ENCODE measurements around the gene ADM2. TPM values are rescaled to one million over a fixed set of nuclear protein-coding genes. Genes with fewer than 3 reads are reported as not detected.

Gene ADM2
- total and polyA plus RNA-seq, 2 of the 13 experiments (the other 11 are each of a cell fraction or from before 2014, with no cell fraction given): 1.2 to 3.0 TPM

DNA sequence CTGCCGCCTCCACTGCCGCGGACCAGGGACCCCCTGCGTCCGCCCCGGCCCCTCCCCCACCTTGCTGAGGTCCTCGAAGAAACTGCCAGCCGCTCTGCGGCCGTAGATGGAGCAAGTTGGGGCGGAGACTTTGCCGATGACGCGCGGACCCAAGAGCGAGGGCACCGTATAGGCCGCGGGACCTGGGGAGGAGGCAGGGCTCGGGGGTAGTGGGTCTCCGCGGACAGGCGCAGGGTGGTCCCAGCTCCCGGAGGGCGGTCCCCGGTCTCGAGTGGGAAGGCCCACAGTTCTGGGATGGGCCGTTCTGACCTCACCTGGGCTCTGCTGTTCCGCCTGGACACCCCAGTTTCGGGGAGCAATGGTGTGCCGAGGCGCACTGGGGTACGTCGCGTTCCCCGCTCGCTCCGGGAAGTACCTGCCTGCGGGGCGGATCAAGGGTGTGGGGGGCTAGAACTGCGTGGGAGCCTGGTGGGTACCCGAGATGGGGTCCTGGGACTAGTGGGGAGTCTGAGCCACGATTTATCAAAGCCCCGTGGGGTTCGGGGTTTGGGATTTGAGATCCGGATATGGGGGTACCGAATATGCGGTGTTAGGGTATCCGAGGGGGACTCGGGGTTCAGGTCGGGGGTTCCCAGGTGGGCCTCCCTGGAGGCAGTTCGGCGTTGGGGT is 49.7 kb downstream of the ADM2 start (continued):
- TF ChIP-seq HNRNPH1 (optimal IDR thresholded peaks at IDR 0.05; ENCODE audit: low read depth, low read length): peak; percentile 81
- TF ChIP-seq MEIS1 (CRISPR knock-in tag; IDR thresholded peaks at IDR 0.05; ENCODE audit: borderline replicate concordance): peak; percentile 73; the same call in 1 of the 2 replicates
- TF ChIP-seq MEIS2 (CRISPR knock-in tag; IDR thresholded peaks at IDR 0.05): peak; percentile 33; the same call in 1 of the 2 replicates
- TF ChIP-seq ZNF644 (CRISPR knock-in tag; IDR thresholded peaks at IDR 0.05; ENCODE audit: low read depth): no peak
- TF ChIP-seq MED8 (CRISPR knock-in tag; IDR thresholded peaks at IDR 0.05; ENCODE audit: insufficient replicate concordance): no peak
- 0 out of 2 replicates have a peak, but pooled peaks have one; percentile 7 for TF ChIP-seq GABPB1 (CRISPR knock-in tag; IDR thresholded peaks at IDR 0.05)
- no peak for TF ChIP-seq NFATC3 (CRISPR knock-in tag; IDR thresholded peaks at IDR 0.05)
- peak; percentile 48; the same call in 1 of the 2 replicates for TF ChIP-seq ZFP82 (CRISPR knock-in tag; IDR thresholded peaks at IDR 0.05; ENCODE audit: borderline replicate concordance)
- no peak; the same call in 1 of the 2 replicates for TF ChIP-seq SPEN (CRISPR knock-in tag; IDR thresholded peaks at IDR 0.05; ENCODE audit: low read depth)
- TF ChIP-seq ZNF569 (CRISPR knock-in tag; IDR thresholded peaks at IDR 0.05; ENCODE audit: borderline replicate concordance): no peak
- TF ChIP-seq, protein P1, sequence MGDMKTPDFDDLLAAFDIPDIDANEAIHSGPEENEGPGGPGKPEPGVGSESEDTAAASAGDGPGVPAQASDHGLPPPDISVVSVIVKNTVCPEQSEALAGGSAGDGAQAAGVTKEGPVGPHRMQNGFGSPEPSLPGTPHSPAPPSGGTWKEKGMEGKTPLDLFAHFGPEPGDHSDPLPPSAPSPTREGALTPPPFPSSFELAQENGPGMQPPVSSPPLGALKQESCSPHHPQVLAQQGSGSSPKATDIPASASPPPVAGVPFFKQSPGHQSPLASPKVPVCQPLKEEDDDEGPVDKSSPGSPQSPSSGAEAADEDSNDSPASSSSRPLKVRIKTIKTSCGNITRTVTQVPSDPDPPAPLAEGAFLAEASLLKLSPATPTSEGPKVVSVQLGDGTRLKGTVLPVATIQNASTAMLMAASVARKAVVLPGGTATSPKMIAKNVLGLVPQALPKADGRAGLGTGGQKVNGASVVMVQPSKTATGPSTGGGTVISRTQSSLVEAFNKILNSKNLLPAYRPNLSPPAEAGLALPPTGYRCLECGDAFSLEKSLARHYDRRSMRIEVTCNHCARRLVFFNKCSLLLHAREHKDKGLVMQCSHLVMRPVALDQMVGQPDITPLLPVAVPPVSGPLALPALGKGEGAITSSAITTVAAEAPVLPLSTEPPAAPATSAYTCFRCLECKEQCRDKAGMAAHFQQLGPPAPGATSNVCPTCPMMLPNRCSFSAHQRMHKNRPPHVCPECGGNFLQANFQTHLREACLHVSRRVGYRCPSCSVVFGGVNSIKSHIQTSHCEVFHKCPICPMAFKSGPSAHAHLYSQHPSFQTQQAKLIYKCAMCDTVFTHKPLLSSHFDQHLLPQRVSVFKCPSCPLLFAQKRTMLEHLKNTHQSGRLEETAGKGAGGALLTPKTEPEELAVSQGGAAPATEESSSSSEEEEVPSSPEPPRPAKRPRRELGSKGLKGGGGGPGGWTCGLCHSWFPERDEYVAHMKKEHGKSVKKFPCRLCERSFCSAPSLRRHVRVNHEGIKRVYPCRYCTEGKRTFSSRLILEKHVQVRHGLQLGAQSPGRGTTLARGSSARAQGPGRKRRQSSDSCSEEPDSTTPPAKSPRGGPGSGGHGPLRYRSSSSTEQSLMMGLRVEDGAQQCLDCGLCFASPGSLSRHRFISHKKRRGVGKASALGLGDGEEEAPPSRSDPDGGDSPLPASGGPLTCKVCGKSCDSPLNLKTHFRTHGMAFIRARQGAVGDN (CRISPR knock-in tag; IDR thresholded peaks at IDR 0.05): peak; percentile 55; the same call in 1 of the 2 replicates
- TF ChIP-seq ZNF691 (CRISPR knock-in tag; IDR thresholded peaks at IDR 0.05; ENCODE audit: borderline replicate concordance, low read depth): no peak
- TF ChIP-seq MXD3 (CRISPR knock-in tag; IDR thresholded peaks at IDR 0.05): no peak
- no peak for TF ChIP-seq GATAD1 (CRISPR knock-in tag; IDR thresholded peaks at IDR 0.05)
- TF ChIP-seq SMC3 (IDR thresholded peaks at IDR 0.05; ENCODE audit: low read length): no peak
- no peak for TF ChIP-seq PHB2 (IDR thresholded peaks at IDR 0.05; ENCODE audit: partially characterized antibody)
- TF ChIP-seq KDM4B (CRISPR knock-in tag; IDR thresholded peaks at IDR 0.05): no peak
- TF ChIP-seq TIGD3 (CRISPR knock-in tag; IDR thresholded peaks at IDR 0.05; ENCODE audit: borderline replicate concordance): no peak
- no peak for TF ChIP-seq MAFF (IDR thresholded peaks at IDR 0.05; ENCODE audit: low read depth, low read length)
- TF ChIP-seq ZNF263 (CRISPR knock-in tag; IDR thresholded peaks at IDR 0.05): no peak
- no peak for TF ChIP-seq KLF12 (CRISPR knock-in tag; IDR thresholded peaks at IDR 0.05; ENCODE audit: borderline replicate concordance)
- TF ChIP-seq KLF16 (CRISPR knock-in tag; IDR thresholded peaks at IDR 0.05): no peak
- TF ChIP-seq, protein P2, sequence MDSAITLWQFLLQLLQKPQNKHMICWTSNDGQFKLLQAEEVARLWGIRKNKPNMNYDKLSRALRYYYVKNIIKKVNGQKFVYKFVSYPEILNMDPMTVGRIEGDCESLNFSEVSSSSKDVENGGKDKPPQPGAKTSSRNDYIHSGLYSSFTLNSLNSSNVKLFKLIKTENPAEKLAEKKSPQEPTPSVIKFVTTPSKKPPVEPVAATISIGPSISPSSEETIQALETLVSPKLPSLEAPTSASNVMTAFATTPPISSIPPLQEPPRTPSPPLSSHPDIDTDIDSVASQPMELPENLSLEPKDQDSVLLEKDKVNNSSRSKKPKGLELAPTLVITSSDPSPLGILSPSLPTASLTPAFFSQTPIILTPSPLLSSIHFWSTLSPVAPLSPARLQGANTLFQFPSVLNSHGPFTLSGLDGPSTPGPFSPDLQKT (CRISPR knock-in tag; IDR thresholded peaks at IDR 0.05; ENCODE audit: borderline replicate concordance): no peak

Measured in HepG2 (cell line).